Thyroid gland (tissue), 4 donors: Measurements from ENCODE around the gene MEI1.

ENCODE experiments used
- POLR2A ChIP-seq, 2 donors: fragments of 450-650 bp; IDR thresholded peaks; one replicate each; pipeline ENCODE4 v1.6.1; 2017; ENCODE audit warnings: antibody characterized with exemption in 2 of 2, mild to moderate bottlenecking in 2 of 2, moderate library complexity in 1 of 2
- TF ChIP-seq, protein P1 (sequence below), 6 experiments: fragments of 200-600 bp in 3 of 6; fragments of 450-650 bp in 3 of 6; sonication (generic) in 3 of 6; IDR thresholded peaks; one replicate each; pipeline ENCODE4 v1.5.1; 2016 to 2019; ENCODE audit warnings: antibody characterized with exemption in 6 of 6, mild to moderate bottlenecking in 2 of 6, inconsistent platforms in 1 of 6, moderate library complexity in 1 of 6

GRCh38 chr22:41787331-41787730 lies 88.0 kb downstream of the MEI1 start:
- TF ChIP-seq, protein P1, sequence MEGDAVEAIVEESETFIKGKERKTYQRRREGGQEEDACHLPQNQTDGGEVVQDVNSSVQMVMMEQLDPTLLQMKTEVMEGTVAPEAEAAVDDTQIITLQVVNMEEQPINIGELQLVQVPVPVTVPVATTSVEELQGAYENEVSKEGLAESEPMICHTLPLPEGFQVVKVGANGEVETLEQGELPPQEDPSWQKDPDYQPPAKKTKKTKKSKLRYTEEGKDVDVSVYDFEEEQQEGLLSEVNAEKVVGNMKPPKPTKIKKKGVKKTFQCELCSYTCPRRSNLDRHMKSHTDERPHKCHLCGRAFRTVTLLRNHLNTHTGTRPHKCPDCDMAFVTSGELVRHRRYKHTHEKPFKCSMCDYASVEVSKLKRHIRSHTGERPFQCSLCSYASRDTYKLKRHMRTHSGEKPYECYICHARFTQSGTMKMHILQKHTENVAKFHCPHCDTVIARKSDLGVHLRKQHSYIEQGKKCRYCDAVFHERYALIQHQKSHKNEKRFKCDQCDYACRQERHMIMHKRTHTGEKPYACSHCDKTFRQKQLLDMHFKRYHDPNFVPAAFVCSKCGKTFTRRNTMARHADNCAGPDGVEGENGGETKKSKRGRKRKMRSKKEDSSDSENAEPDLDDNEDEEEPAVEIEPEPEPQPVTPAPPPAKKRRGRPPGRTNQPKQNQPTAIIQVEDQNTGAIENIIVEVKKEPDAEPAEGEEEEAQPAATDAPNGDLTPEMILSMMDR (IDR thresholded peaks at IDR 0.05): no peak
- no peak for TF ChIP-seq POLR2A (IDR thresholded peaks at IDR 0.05)
